GM20431 (cell line): Measurements from ENCODE around the gene LRMDA.

Experiments used
- in situ Hi-C: fragments of 300-500 bp; cut with MseI, MboI; formaldehyde crosslinking; loops from one replicate; pipeline ENCODE4 v1.15.0; 2020; ENCODE audit warnings: low sequenced_read_pairs; ENCODE audit not compliant: unreplicated experiment

The LRMDA gene

DNA sequence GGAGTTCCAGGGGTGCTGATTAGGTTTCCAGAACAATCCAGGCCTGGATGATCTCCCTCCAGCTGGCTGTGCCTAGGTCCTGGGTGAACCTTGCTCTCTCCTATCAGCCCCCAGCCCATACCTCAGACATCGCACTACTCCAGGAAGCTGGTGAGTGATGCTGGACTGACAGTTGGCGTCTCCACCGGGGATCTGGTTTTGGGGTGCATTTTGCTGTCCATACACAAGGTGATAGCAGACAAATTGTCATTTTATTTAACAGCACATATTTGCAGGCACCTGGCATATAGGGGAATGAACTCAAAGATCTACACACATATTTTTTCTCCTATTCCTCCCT lies 601.2 kb downstream of the LRMDA start:
- in situ Hi-C loops = loop anchor here (10.0 kb wide), 1 partner anchor 648 kb away; no protein-coding TSS in a partner anchor

DNA sequence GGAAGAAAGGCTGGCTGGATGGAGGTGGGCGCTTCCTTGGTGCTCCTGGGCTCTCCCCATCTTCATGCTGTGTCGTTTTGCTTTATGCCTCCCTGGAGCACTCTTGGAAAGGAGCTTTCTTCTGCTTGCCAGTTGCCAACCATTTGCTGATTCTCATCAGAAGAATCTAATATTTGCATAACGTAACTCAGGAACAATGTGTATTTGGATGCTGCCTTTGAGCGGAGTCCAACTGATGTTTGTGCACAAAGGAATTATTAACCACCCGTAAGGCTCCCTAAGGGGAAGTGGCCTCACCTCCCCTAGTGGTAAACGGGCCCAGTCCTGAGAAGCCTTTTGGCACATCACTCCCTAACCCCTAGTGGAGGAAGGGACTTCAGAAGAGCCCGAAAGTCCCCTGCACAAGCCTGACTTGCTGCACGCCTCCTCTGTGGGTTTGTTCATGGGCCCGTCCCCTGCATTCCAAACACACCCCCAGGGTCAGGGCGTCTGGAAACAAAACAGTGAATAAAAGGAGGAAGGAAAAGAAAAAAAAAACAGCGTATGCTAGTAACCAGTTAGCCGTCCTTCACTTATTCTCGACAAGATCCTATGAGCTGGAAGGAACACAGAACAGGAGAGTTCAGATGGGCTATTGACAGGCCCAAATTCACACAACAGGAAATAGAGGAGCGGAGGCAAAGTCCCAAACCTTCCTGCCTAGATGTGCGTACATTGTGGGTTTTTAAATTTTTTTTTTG lies 602.2 kb downstream of the LRMDA start:
- in situ Hi-C loops = loop anchor here (10.0 kb wide), 1 partner anchor 649 kb away; no protein-coding TSS in a partner anchor

DNA sequence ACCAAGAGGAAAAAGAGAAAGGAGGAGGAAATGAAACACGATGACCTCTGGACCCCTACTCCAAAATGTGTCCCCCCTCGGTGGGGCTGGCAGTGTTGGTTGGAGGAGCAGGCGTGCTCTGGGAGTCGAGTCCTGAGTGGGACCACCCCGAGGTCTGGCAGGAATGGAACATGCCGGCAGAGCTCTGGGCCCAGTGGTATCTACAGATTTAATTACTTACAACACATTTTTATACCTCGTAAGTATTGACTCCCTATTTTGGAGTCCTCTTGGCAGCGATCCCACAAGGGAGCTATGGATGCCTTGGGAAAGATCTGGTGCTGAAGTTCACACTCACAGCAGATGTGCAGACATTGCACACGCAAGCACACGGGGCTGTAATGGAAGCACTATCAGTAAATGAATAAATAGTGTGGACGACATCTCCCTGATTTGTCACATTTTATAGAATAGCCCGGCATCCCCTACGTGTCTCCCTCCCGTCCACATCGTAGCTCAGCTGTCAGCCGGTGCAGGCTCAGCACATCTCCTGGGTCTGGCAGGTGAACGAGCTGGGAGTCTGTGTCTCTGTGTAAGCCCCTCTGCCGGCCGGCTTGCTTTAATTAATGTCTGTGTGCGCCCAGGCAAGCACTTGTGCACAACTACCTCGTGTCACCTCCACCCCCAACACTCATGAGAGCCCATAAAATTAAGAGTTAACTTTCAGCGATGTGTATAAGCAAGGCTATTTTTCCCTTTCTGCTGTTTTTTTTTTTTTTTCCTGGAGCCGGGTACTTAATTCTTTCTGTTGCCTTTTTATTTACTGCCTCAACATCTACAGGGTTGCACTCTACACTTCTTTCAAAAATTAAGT lies 603.2 kb downstream of the LRMDA start:
- in situ Hi-C loops = loop anchor here (10.0 kb wide), 1 partner anchor 650 kb away; no protein-coding TSS in a partner anchor

DNA sequence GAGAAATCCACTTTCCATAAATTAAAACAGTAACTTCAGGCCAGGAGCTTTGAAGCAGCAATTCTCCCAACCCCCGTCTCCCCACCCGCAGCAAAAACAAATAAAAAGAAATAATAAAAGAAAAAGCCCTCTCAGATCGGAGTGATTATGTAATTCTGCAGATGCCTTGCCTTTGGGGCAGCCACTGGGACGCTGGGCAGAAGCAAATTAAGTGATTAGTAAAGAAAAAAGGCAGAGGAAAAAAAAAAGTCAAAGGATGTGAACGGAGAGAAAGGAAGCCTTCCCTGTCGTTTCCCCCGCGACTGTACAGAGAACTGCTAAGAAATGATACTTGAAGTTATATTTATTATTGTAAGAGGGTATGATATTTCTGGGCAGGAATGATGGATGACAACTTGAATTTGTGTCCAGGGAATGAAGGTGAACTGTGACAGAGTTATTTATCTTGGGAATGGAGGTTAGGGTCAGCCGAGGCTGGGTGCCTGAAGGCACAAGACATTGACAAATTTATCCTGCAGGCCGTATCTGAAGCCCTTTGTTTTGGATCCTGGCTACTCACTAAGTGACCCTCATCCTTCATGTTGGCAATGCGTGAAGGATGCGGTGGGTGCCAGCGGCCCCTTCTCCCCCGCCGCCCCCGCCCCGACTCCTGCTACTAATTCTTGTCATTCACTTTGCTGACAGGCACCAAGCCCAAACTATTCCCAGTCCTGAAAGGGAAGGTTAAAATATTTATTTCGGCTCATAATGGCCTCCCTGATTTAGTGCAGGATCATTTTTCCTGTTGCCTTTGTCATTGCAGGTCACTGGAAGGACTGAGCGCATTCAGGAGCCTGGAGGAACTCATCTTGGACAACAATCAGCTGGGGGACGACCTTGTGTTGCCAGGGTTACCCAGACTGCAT lies 604.0 kb downstream of the LRMDA start:
- in situ Hi-C loops = loop anchor here (10.0 kb wide), 1 partner anchor 651 kb away; no protein-coding TSS in a partner anchor

DNA sequence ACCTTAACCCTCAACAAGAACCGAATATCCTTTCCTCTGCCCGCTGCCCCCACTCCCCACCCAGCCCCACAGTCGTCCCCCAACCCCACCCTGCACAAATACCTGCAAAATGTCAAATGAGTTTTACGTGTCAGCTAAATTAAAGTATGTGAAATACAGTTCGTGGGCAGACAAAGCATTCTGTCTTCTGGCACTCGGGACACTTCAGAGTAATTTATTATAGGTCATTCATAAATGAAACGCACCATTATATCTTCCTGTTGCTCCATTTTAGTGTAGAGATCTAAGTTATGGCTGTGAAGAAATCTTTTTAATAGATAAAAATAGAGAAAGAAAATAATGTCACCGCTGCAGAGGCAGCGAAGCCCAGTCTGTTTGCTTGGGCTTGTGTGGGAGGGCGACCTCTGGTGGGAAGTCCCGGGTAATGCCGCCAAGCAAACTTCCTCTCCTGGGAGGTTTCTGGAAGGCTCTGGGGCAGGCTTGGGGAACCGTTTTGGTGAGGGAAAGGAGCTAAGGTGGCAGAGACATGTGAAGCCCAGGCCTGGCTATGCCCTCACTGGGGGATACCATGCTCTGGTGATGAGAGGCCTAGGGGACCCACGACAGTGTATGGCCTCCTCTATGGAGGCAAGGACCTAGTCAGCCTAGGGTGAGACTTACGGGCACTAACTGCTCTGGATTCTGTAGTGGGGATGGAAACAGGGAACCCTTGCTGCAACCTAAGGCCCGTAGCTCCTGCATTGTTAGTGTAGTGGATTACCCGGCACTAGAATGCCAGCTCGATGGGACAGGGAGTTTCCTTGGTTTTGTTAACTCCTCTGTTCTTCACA lies 604.9 kb downstream of the LRMDA start:
- in situ Hi-C loops = loop anchor here (10.0 kb wide), 1 partner anchor 652 kb away; no protein-coding TSS in a partner anchor

DNA sequence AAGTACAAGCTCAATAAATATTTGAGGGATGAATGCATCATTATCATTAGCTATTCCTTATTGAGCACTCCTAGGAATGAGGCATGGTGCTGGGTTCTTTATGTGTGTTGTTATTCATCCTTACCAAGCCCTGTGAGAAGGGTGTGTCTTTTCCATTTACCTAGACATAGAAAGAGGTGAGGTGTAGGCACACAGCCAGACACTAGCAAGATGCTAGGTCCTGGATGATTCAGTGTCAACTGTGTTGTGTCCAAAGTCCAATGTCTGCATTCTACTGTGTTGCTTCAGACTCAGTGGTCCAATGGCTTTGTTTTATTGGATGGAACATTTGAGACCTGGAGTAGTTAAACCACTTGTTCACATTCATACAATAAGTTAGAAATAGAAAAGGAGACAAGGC lies 605.5 kb downstream of the LRMDA start:
- in situ Hi-C loops = loop anchor here (10.0 kb wide), 1 partner anchor 652 kb away; no protein-coding TSS in a partner anchor

DNA sequence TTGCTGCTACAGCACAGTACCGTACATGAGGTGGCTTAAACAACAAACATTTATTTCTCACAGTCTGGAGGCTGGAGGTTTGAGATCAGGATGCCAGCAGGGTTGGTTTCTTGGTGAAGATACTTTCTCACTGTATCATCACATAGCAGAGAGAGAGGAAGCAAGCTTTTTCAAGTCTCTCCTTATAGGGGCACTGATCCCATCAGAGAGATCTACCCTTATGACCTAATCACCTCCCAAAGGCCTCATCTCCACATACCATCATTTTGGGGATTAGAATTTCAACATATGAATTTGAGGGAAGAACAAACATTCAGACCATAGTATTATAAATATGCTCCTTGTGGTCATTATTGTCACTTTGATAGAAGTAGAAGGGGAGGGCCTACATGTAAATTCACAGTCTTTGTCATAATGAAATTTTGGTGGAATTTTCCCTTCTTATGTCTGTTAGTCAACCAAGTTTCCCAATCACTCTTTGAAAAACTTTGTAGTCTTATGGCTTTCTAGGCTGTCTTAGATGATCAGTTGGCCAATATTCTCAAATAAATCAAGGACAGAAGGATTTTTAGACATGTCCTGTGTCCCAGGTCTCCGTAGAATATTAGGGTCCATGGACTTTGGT lies 606.2 kb downstream of the LRMDA start:
- in situ Hi-C loops = loop anchor here (10.0 kb wide), 1 partner anchor 653 kb away; no protein-coding TSS in a partner anchor

DNA sequence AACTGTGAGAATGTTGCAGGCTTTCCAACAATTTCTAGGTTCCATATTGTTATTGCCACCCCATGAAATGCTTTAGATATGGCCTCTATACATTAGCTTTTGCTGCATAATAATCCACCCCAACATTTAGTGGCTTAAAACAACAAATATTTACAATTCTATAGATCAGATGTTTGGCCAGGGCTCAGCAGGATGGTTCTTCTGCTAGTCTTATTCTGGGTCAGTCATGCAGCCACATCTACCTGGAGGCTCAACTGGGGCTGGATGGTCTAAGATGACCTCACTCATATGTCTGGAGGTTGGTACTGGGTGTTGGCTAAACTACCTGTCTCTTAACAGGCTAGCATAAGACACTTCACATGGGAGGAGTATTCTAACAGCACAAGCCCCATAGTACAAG lies 607.3 kb downstream of the LRMDA start:
- in situ Hi-C loops = loop anchor here (10.0 kb wide), 1 partner anchor 654 kb away; no protein-coding TSS in a partner anchor

DNA sequence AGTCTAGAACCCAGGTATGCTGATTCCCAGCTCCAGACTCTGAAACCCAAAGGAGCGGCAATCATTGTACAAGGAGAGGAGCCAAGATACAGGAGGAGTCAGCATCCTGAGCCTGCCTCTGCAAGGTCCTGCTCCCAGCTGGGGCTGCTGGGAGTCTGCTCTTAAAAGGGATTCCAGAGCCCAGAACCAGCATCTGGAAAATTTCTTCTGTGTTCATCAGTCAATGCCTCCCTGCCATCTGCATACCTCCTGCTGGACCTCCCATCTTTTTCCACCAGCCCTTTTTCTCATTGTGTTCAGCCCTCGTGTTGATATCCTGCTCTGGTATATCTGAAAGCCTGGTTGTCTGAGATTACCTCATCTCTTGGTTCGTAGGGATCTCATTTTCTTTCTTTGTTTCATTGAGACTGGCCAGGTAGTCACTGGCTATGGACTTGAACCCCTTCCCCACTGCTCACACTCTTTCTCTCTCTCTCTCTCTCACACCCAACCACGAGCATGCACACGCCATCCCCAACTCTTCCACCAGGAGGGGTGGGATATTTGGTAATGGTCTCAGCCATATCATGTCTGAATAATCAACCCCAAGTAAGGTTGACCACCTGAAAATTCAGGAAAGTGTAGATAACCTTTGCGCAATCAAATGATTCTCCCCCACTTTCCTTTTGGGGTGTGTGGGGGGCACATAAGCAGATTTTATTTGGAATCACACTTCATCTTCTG lies 608.8 kb downstream of the LRMDA start:
- in situ Hi-C loops = no loop called here

DNA sequence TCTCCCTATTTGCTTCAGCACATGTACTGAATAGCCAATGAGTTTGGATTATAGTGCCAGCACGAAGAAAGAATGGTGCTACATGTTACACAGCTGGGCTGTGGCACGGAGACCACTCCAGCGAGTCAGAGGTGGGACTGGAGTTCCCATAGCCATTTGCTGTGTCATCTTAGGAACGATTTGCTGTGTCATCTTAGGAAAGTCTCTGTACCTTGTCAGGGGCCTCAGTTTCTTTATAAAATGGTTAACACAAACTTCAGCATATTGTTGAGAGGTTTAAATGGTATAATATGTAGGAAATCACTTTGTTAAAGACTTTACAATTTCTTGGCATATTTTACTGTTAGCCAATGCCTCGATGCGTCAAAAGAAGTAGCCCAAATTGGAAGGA lies 609.4 kb downstream of the LRMDA start:
- in situ Hi-C loops = no loop called here

DNA sequence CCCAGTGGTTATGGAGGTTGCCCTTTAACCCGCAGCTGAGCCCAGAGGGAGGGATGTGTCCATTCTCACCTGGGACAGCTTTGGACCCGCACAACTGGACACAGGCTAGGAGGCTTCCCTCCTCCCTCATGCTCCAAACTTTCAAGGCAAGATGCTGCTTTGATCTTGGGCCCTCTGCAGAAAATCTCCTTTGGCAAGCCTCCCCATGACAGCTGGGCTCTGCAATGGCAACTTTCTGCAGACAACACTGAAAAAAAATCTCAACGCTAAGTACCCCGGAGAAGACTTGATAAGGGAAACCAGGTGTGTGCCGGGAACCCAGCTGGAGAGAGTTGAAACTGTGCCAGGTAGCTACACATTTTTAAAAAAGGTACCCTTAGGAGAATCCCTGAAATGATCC lies 610.1 kb downstream of the LRMDA start:
- in situ Hi-C loops = no loop called here

DNA sequence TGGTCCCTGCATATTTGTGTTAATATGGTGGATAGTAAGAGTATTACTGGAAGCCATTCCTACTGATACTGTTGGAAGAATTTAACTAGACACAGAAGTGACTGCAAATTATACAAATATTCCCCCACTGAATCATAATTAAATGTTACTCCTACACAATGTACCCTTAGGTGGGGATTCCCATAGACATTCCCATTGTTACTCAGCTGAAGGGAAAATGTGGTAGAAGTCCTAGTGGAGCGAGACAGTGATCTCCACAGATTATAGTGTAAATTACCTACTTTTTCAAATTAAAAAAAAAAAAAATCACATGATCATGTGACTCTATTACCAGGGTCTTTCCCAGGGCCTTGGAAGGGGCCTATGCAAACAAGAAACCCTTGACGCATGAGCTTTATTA lies 611.8 kb downstream of the LRMDA start:
- in situ Hi-C loops = no loop called here

DNA sequence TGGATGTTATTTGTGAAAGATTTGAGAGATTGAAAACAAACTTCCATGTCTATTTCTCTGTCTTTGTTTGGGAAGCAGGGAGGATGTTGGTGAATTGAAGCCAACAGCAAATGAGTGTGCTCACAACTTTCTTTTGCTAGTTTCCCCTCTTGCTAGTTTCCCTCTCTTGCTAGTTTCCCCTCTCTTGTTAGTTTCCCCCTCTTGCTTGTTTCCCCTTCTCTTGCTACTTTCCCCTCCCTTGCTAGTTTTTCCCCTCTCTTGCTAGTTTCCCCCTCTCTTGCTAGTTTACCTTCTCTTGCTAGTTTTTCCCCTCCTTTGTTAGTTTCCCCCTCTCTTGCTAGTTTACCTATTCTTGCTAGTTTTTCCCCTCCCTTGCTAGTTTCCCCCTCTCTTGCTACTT lies 613.3 kb downstream of the LRMDA start:
- in situ Hi-C loops = no loop called here

DNA sequence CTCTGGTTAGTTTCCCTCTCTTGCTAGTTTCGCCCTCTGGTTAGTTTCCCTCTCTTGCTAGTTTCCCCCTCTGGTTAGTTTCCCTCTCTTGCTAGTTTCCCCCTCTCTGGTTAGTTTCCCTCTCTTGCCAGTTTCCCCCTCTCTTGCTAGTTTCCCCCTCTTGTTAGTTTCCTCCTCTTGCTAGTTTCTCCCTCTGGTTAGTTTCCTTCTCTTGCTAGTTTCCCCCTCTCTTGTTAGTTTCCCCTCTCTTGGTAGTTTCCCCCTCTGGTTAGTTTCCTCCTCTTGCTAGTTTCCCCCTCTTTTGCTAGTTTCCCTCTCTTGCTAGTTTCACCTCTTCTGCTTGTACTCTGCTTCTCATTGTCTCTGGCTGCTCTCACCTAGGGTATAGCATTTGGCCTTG lies 613.8 kb downstream of the LRMDA start:
- in situ Hi-C loops = no loop called here

DNA sequence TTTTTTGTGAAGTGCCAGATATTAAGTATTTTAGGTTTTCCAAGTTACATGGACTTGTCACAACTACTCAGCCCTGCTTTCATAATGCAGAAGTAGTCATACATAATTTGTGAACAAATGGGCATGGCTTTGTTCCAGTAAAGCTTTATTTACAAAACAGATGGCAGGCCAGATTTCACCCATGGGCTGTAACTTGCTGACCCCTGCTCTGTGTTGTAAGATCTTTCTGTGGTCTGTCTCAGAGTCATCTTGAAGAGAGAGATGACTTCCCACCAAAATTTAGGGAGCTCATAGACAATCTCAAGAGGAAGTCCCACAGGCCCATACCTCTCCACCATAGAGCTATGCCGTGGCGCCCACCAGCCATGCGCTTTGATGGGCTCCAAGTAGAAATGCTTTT lies 616.1 kb downstream of the LRMDA start:
- in situ Hi-C loops = no loop called here

DNA sequence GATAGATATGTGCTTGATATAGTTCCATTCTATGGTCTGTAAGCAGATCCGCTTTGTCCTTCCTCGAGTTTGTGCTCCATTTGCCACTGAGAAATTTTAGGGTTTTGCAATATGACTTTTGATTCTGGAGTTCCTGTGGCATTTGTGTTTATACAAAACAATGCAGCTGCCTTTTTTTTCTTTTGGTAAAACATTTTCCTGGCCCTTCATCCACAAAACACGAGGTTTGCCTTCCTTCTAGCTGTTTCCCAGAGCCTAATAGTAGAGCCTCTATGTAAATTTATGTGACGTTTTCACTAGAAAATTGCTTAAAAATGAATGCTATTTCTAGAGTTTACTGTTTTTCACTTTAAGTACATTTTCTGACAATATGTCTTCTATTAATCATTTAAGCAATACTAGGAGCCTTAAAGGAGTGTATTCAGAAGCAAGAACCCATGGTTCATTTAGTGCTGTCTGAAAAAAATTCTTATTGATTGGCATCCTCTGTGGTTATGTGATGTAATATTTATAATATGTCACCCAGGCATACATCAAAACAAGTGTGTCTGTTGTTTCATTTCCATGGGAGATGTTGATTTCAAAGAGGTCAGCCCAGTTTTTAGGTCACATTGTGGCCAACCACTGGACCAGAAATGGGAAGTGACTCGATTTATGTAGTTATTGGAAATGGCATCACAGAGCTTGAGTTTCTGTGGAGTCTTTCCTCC lies 618.3 kb downstream of the LRMDA start:
- in situ Hi-C loops = no loop called here

DNA sequence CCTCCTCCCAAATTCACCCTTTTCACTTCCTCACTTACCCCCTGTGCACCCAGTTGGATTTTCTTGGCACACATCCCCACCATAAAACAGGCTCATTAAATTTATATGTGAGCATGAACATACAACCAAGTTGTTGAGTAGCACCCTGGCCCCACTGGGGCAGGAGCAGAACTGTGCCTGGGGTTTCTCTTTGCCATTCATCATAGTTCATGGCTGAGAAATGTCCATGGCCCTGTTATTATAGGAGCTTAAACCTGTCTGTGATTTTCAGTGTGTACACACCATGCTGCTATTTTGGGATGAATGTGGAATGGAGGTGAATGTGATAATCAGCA lies 618.8 kb downstream of the LRMDA start:
- in situ Hi-C loops = no loop called here
